LoVo (cell line): ENCODE results near the gene PEF1.

Source experiments
- DNase-seq: peaks from one replicate; pipeline ENCODE4 v3.0.0-alpha.2; 2016; ENCODE audit warnings: low spot score

The PEF1 gene

DNA sequence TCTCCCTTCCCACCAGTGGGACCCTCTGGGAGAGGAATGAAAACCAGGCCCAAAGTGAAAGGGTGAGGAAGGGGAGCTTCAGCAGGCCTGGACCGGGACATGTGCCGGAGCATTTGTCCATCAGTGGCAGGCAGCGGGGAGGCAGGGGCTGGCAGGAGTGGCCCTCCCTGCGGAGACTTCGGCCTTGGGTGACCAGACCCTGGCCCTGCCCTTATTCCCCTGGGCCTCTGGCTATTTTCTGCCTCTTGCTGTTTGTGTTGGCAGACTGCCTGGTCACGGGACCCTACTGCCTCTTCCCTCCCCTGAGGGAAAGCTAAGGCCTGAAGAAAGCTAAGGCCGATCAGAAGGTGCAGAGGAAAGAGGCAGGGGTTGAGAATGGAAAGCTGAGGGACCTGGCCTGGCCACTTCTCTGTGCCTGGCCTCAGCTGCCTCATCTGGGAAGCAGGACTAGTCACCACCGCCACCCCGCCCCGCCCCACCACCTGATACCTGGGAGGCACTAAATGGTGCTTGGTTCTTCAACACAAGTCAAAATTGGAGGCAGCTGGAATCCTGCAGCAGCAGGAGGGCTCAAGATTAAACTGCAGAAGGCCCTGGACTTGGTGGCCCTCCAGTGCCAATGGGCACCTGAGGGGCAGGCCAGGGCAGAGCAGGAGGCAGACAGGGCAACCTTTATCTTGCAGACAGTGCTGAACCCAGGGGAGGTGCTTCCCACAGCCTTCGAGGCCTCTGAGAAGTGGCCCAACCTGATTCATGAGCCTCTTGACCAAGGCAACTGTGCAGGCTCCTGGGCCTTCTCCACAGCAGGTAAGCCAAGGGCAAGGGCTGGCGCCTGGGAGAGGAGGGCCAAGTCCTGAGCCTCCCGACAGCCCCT, 60.4 kb downstream of the PEF1 start:
- DNase-seq = no peak

DNA sequence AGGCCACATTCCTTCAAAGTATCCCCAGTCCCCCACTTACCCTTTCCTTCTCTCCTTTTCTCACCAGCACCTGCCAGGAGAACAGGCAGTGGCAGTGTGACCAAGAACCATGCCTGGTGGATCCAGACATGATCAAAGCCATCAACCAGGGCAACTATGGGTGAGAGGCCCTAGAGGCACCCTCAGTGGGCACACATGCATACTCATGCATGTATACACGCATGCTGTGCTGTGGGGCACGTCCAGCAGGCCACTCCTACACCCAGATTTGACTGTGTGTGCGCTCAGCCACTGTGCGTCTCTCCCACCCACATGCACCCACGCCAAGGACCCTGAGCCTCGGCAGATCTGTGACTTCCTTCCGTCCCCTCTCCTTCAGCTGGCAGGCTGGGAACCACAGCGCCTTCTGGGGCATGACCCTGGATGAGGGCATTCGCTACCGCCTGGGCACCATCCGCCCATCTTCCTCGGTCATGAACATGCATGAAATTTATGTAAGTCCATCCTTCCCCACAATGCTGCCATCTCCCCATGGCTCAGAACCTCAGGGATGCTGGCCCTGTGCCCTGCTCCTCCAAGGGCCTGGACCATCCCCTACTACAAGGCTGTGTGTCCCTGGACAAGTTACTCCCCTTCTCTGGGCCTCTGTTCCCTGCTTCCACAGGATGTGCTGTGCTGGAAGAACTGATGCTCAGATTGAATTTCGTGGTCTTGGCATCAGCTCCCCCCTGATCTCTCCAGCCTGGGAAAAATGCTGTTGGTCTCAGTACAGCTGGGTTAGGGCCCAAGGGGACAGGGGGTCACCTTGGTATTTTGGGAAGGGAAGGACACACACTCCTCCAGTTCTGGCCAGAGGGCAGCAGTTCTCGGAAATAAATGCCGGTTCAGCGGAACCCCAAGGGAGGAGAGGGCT, 61.3 kb downstream of the PEF1 start:
- no peak for DNase-seq

DNA sequence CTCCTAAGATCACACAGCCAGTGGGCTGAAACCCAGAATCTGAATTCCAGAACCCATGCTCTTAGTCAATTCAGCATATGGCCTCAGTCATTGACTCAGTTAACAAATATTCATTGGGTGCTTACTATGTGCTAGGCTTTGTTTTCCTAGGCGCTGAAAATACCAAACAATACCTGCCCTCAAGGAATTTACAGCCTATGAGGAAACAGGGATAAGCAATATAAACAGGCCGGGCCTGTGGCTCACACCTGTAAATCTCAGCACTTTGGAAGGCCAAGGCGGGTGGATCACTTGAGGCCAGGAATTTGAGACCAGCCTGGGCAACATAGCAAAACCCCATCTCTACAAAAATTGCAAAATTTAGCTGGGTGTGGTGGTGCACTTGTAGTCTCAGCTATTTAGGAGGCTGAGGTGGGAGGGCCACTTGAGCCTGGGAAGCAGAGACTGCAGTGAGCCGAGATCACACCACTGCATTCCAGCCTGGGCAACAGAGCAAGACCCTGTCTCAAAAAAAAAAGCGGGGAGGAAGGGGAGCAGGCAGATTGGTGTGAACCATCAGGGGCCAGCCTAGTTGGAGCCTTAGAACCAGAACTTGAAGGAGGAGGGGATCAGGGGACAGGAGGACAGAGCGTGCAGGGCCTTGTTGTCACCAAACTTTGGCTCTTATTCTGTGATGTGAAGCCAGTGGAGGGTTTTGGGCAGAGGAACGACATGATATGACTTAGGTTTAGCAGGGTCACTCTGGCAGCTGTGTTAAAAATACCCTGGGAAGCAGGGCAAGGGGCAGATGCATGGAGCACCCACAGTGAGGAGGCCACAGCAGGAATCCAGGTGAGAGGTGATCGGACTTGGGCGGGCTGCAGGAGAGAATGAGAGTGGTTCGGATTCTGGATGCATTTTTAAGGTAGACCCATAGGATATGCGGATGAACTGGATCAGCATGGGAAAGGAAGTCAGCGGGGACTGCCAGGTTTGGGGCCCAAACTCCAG, 62.6 kb downstream of the PEF1 start:
- peak; percentile 63 for DNase-seq

DNA sequence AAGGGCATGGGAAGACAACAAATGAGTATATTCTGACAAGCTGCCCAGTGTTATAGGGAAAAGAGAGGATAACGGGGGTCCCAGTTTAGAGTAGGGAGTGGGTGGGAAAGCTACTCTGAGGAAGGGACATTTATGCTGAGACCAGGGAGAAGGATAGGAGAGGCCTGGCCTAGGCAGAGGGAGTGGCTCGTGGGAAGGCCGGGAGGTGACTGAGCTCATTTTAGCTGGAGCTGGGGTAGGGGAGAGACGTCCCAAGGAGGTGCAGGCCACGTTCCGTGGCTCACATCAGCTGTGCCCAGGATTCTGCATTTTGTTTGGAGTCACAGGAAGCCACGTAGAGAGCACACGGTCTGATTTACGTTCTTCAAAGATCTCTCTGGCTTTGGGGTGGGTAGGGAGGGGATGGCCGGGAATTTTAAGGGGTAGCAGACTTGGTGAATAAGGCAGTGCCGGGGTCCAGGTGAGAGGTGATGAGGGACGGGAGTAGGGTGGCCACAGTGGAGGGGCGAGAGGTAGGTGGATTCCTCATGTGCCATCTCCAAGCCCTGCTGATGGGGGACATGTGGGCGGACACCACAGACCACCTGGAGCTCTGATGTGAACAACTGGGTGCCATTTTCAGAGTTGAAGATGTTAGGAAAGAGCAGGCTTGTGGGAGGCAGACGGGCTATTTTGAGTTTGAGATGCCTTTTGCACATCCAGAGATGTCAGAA, 63.6 kb downstream of the PEF1 start:
- no peak for DNase-seq

DNA sequence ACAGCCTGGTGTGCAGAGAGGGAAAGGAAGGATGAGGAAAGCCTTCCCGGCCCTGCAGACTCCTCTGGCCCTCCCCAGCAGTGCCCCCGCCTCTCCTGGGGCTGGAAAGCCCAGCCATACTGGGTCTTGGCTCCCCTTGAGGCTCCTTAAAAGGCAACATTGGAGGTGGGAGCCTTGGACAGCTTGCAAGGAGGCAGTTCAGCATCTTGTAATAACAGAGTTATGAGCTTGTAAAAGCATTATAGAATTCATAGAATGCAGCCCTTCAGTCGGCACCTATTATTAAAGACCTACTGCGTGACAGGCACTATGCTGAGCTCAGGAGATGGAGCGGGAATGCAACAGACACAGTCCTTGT, 64.2 kb downstream of the PEF1 start:
- no peak for DNase-seq
